DND-41 (cell line): ENCODE data around the gene APOE.
"Not testable (repeated sequence)": the region's sequence is repeated elsewhere in the genome, so short reads cannot be mapped to it uniquely, and the experiment has no call there.

Source experiments
- ATAC-seq: fragments of 200-7000 bp; cut with Tn5 transposase; 3 replicates; pipeline ENCODE4 v1.9.1; 2021; ENCODE audit warnings: low read depth; ENCODE audit not compliant: insufficient read depth
- DNase-seq: peaks from one replicate; pipeline ENCODE4 v3.0.0-alpha.2; 2020
- H2AFZ ChIP-seq: 2 replicates; pipeline ENCODE4 v1.6.0; 2012; ENCODE audit warnings: low read depth, low read length
- H3K27ac ChIP-seq: 2 replicates; pipeline ENCODE4 v1.5.1; 2012; ENCODE audit warnings: low read length, inconsistent platforms
- H3K27me3 ChIP-seq: fragments of 200-600 bp; sonication (generic); 2 replicates; pipeline ENCODE4 v1.6.0; 2012; ENCODE audit warnings: low read length, mild to moderate bottlenecking, inconsistent platforms; ENCODE audit not compliant: insufficient read depth, poor library complexity
- H3K36me3 ChIP-seq: 2 replicates; pipeline ENCODE4 v1.5.1; 2012; ENCODE audit warnings: low read length, inconsistent platforms; ENCODE audit not compliant: insufficient read depth
- H3K4me1 ChIP-seq: 2 replicates; pipeline ENCODE4 v1.5.1; 2012; ENCODE audit warnings: mild to moderate bottlenecking, low read length; ENCODE audit not compliant: insufficient read depth
- H3K4me2 ChIP-seq: 2 replicates; pipeline ENCODE4 v1.6.0; 2012; ENCODE audit warnings: mild to moderate bottlenecking, moderate library complexity, low read length, inconsistent platforms; ENCODE audit not compliant: insufficient read depth
- H3K4me3 ChIP-seq, 2 experiments: fragments of 200-600 bp in 1 of 2; shearing (Covaris generic) in 1 of 2; 2 replicates each; pipeline ENCODE4 v1.5.1; 2012 to 2016; ENCODE audit warnings: inconsistent platforms in 2 of 2, low read length in 2 of 2, mild to moderate bottlenecking in 2 of 2, low read depth in 1 of 2, moderate library complexity in 1 of 2
- H3K79me2 ChIP-seq: 2 replicates; pipeline ENCODE4 v1.6.0; 2012; ENCODE audit warnings: low read length, inconsistent platforms; ENCODE audit not compliant: insufficient read depth
- H3K9ac ChIP-seq: 2 replicates; pipeline ENCODE4 v1.6.0; 2012; ENCODE audit warnings: low read depth, mild to moderate bottlenecking, inconsistent platforms, low read length, moderate library complexity
- H3K9me3 ChIP-seq: 2 replicates; pipeline ENCODE4 v1.5.1; 2012; ENCODE audit warnings: low read length, moderate library complexity, mild to moderate bottlenecking, inconsistent platforms; ENCODE audit not compliant: insufficient read depth, severe bottlenecking
- H4K20me1 ChIP-seq: 2 replicates; pipeline ENCODE4 v1.6.0; 2012; ENCODE audit warnings: low read length; ENCODE audit not compliant: insufficient read depth
- CTCF ChIP-seq: IDR thresholded peaks from 2 replicates; pipeline ENCODE4 v1.5.1; 2012; ENCODE audit warnings: borderline replicate concordance, low read length, moderate library complexity, mild to moderate bottlenecking; ENCODE audit not compliant: poor library complexity, severe bottlenecking; ENCODE audit errors: extremely low read depth
- EZH2 ChIP-seq: IDR thresholded peaks from 3 replicates; pipeline ENCODE4 v1.6.1; 2012; ENCODE audit warnings: borderline replicate concordance, low read depth, mild to moderate bottlenecking, moderate library complexity, low read length, inconsistent platforms; ENCODE audit not compliant: severe bottlenecking

Gene APOE

GRCh38 chr19:44905437-44906160, at the start of gene APOE:
Gene APOE (plus strand): TSS chr19:44905796. CDS start chr19:44906625, 829 bp downstream.
- Histone ChIP-seq H3K79me2 (no peaks in the 10 kb centered on the region), H4K20me1 (peaks cover 17% of the 10 kb centered on the region), H3K9me3 (no peaks in the 10 kb centered on the region), H2AFZ (no peak within 1 kb of the TSS), H3K27me3 (no peaks in the 10 kb centered on the region), H3K36me3 (peaks cover 26% of the 10 kb centered on the region), H3K9ac (no peak within 1 kb of the TSS), H3K4me1 (no peaks in the 10 kb centered on the region), H3K4me3 (no peak within 1 kb of the TSS), H3K4me2 (no peak within 1 kb of the TSS), H3K27ac (no peak within 1 kb of the TSS)
- ATAC-seq (peak; percentile 21; the same call in 1 of the 3 replicates), DNase-seq (no peak)
- no peak for TF ChIP-seq EZH2
- TF ChIP-seq CTCF = no peak

GRCh38 chr19:44856421-44857083, 49.0 kb upstream of the APOE start:
- no peaks in the 10 kb centered on the region for H3K27me3 ChIP-seq
- H3K36me3 ChIP-seq = no peaks in the 10 kb centered on the region
- no peaks in the 10 kb centered on the region for H3K79me2 ChIP-seq
- H3K9me3 ChIP-seq = no peaks in the 10 kb centered on the region
- H3K4me2 ChIP-seq = no peak overlapping the region
- TF ChIP-seq CTCF (no peak), EZH2 (no peak)
- no peak overlapping the region for H2AFZ ChIP-seq
- DNase-seq (no peak), ATAC-seq (no peak)
- H3K4me1 ChIP-seq = no peaks in the 10 kb centered on the region
- no peak overlapping the region for H3K27ac ChIP-seq
- H4K20me1 ChIP-seq = no peaks in the 10 kb centered on the region
- no peak overlapping the region for H3K4me3 ChIP-seq
- no peak overlapping the region for H3K9ac ChIP-seq

- H3K36me3 ChIP-seq = no peaks in the 10 kb centered on the region
- H3K9me3 ChIP-seq = no peaks in the 10 kb centered on the region
- no peaks in the 10 kb centered on the region for H3K4me1 ChIP-seq
- no peak for ATAC-seq
- no peak for TF ChIP-seq EZH2
- TF ChIP-seq CTCF = no peak
- DNase-seq = no peak
- H4K20me1 ChIP-seq = no peaks in the 10 kb centered on the region
- no peaks in the 10 kb centered on the region for H3K27me3 ChIP-seq
- no peak overlapping the region for H3K27ac ChIP-seq
- no peak overlapping the region for H3K4me3 ChIP-seq
- H2AFZ ChIP-seq = no peak overlapping the region
- no peak overlapping the region for H3K4me2 ChIP-seq
- H3K79me2 ChIP-seq = no peaks in the 10 kb centered on the region
- no peak overlapping the region for H3K9ac ChIP-seq
Observed at GRCh38 chr19:44857837-44858236, 47.8 kb upstream of the APOE start.

GRCh38 chr19:44861576-44861975, 44.0 kb upstream of the APOE start:
- not testable (repeated sequence) for DNase-seq, H3K27ac ChIP-seq, H3K4me3 ChIP-seq, H3K9me3 ChIP-seq, H3K79me2 ChIP-seq, H3K27me3 ChIP-seq, H2AFZ ChIP-seq, H3K9ac ChIP-seq, H3K36me3 ChIP-seq, H3K4me2 ChIP-seq, ATAC-seq, H4K20me1 ChIP-seq, H3K4me1 ChIP-seq
